ENCODE data around the gene MAN1B1. TPM values are rescaled to one million over a fixed set of nuclear protein-coding genes. Genes with fewer than 3 reads are reported as not detected.

Gene MAN1B1
- total RNA-seq, 1 donor from 2014 or later: 54.0 TPM

DNA sequence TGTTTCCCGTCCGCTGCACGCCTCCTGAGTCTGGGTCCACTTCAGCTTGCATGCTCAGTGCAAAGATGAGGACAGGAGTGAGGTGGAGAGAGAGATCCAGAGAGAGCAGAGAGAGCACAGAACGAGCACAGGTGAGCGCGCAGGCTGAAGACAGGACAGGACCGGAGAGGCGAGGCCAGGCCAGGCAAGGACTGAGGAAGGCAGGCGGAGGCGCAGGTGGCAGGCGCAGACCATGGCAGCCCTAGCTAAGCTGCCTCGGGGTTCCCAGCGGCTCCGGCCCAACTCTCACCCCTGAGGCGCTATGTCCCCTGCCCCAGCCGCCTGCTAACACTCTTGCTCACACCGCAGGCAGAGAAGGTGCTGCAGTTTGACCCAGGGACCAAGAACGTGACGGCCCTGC lies 61.9 kb downstream of the MAN1B1 start:
- Mint-ChIP-seq H3K4me1 (no peaks in the 10 kb centered on the region), H3K36me3 (ENCODE audit: low read depth) (no peaks in the 10 kb centered on the region), H3K27me3 (ENCODE audit: low read depth) (peaks cover 37% of the 10 kb centered on the region), H3K27ac (ENCODE audit: unreplicated experiment) (no peak overlapping the region), H3K4me3 (no peak overlapping the region), H3K9me3 (no peaks in the 10 kb centered on the region)
- TF ChIP-seq CTCF (conservative IDR thresholded peaks at IDR 0.05): no peak
- no peak for DNase-seq (ENCODE audit: low read depth, low spot score)

DNA sequence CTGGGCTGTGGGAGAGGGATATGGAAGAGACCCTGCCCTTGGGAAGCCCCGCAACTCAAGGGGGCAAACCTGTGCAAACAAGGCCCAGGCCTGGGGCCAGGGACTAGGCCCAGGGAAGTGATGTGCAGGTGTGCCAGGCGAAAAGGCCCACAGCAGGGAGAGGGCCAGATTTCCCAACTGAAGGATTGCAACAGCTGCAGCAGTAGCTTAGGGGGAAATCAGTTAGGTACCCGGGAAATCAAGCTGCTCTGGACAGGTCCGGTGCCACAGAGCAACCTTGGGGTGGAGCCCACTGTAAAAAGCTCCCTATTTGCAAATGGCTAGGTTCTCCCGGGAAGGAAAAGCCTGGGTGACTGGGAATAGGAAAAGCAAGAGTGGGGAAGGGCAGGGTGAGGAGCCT lies 62.6 kb downstream of the MAN1B1 start:
- Mint-ChIP-seq H3K4me1 (no peaks in the 10 kb centered on the region), H3K9me3 (no peaks in the 10 kb centered on the region), H3K4me3 (no peak overlapping the region), H3K27ac (ENCODE audit: unreplicated experiment) (no peak overlapping the region), H3K27me3 (ENCODE audit: low read depth) (peaks cover 30% of the 10 kb centered on the region), H3K36me3 (ENCODE audit: low read depth) (no peaks in the 10 kb centered on the region)
- TF ChIP-seq CTCF (conservative IDR thresholded peaks at IDR 0.05): no peak
- no peak for DNase-seq (ENCODE audit: low read depth, low spot score)

DNA sequence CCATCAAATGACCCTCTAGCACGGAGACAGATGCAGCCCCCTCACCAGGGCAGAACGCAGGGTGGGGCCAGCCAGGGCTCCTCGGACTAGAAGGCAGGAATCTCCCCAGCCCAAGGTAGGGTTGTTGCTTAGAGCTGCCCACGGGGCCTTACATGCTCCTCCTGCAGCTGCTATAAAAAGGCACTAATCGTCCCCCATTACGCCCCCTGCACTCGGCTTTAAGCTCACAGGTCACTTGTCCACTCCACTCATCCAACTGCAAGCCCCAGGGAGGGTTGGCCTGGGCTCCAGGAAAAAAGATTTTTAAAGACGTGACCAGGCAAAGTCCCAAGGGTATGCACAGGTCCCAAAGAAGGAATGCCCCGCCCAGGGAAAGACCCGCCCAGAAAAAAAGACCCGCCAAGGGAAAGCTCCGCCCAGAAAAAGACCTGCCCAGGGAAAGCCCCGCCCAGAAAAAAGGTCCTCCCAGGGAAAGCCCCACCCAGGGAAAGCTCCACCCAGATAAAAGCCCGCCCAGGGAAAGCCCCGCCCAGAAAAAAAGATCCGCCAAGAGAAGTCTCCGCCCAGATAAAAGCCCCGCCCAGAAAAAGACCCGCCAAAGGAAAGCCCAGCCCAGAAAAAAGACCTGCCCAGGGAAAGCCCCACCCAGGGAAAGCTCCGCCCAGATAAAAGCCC lies 63.3 kb downstream of the MAN1B1 start:
- H3K27ac Mint-ChIP-seq (ENCODE audit: unreplicated experiment): no peak overlapping the region
- H3K4me1 Mint-ChIP-seq: no peaks in the 10 kb centered on the region
- no peaks in the 10 kb centered on the region for H3K9me3 Mint-ChIP-seq
- TF ChIP-seq CTCF (conservative IDR thresholded peaks at IDR 0.05): no peak
- DNase-seq (ENCODE audit: low read depth, low spot score): no peak
- peaks cover 32% of the 10 kb centered on the region for H3K27me3 Mint-ChIP-seq (ENCODE audit: low read depth)
- no peaks in the 10 kb centered on the region for H3K36me3 Mint-ChIP-seq (ENCODE audit: low read depth)
- no peak overlapping the region for H3K4me3 Mint-ChIP-seq

DNA sequence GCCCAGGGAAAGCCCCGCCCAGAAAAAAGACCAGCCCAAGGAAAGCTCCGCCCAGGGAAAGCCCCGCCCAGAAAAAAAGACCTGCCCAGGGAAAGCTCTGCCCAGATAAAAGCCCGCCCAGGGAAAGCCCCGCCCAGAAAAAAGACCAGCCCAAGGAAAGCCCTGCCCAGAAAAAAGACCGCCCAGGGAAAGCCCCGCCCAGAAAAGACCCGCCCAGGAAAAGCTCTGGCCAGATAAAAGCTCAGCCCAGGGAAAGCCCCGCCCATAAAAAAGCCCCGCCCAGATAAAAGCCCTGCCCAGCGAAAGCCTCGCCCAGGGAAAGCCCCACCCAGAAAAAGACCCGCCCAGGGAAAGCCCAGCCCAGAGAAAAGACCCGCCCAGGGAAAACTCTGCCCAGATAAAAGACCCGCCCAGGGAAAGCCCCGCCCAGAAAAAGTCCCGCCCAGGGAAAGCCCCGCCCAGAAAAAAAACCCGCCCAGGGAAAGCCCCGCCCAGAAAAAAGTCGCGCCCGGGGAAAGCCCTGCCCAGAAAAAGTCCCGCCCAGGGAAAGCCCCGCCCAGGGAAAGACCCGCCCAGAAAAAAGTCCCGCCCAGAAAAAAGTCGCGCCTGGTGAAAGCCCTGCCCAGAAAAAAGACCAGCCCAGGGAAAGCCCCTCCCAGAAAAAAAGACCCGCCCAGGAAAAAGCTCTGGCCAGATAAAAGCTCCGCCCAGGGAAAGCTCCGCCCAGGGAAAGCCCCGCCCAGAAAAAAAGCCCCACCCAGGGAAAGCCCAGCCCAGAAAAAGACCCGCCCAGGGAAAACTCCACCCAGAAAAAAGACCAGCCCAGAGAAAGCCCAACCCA lies 64.1 kb downstream of the MAN1B1 start:
- Mint-ChIP-seq H3K9me3 (no peaks in the 10 kb centered on the region), H3K4me3 (no peak overlapping the region), H3K36me3 (ENCODE audit: low read depth) (no peaks in the 10 kb centered on the region), H3K27ac (ENCODE audit: unreplicated experiment) (no peak overlapping the region), H3K27me3 (ENCODE audit: low read depth) (peaks cover 34% of the 10 kb centered on the region), H3K4me1 (no peaks in the 10 kb centered on the region)
- DNase-seq (ENCODE audit: low read depth, low spot score): no peak
- TF ChIP-seq CTCF (conservative IDR thresholded peaks at IDR 0.05): no peak

- Mint-ChIP-seq H3K27ac (ENCODE audit: unreplicated experiment) (no peak overlapping the region), H3K9me3 (no peaks in the 10 kb centered on the region), H3K36me3 (ENCODE audit: low read depth) (no peaks in the 10 kb centered on the region), H3K4me1 (no peaks in the 10 kb centered on the region), H3K4me3 (no peak overlapping the region), H3K27me3 (ENCODE audit: low read depth) (peaks cover 32% of the 10 kb centered on the region)
- DNase-seq (ENCODE audit: low read depth, low spot score): no peak
- TF ChIP-seq CTCF (conservative IDR thresholded peaks at IDR 0.05): no peak
These were observed 66.1 kb downstream of the MAN1B1 start for GRCh38 chr9:137152844-137153405.

Data from neural crest cell (in vitro differentiated cells).